GM19328 (cell line): ENCODE results near the gene MCUR1.
"Not testable (repeated sequence)": the region's sequence is repeated elsewhere in the genome, so short reads cannot be mapped to it uniquely, and the experiment has no call there.

Experiments
- ATAC-seq: cut with Tn5 transposase; IDR thresholded peaks from one replicate; pipeline ENCODE4 v1.9.1; 2021; ENCODE audit warnings: mild to moderate bottlenecking, moderate library complexity; ENCODE audit not compliant: unreplicated experiment

MCUR1 gene

GRCh38 chr6:13814176-13814937 lies at the start of gene MCUR1:
Gene MCUR1, minus strand, starts transcription at chr6:13814557. Its CDS starts 128 bp downstream, at chr6:13814429.
- ATAC-seq = peak; percentile 81

DNA sequence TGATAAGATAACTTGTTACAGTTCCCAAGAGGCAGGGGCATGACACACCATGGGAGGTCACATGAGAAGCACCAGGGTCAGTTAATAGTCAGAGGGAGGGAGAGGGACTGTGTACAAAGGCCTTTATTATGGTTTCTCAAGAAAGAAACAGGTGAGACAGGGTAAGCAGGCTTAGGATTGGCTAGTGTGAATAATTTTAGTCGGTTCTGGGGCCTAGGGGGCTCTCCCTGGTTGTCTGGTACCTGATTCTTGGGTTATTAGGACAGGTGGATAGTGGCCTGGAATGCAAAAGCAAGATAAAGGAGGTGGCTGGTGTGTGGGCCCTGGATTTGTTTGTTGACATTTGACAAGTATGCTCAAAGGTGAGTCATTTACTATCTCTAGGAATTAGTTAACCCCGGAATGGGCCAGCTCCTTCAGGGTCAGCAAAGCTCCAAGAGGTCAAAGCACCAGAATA lies 49.4 kb upstream of the MCUR1 start:
- no peak for ATAC-seq

DNA sequence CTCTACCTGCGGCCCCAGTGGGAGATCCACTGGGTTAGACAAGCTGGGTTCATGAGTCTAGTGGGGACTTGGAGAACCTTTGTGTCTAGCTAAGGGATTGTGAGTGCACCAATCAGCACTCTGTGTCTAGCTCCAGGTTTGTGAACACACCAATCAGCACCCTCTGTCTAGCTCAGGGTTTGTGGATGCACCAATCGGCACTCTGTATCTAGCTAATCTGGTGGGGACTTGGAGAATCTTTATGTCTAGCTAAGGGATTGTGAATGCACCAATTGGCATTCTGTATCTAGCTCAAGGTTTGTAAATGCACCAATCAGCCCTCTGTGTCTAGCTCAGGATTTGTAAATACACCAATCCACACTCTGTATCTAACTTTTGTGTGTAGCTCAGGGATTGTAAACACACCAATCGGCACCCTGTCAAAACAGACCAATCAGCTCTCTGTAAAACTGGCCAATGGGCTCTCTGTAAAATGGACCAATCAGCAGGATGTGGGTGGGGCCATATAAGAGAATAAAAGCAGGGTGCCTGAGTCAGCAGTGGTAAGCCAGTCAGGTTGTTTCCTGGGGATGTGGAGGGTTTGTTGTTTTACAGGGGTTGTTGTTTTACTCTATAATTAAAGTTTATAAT lies 46.3 kb upstream of the MCUR1 start:
- ATAC-seq = not testable (repeated sequence)

- no peak for ATAC-seq
Measured at GRCh38 chr6:13859871-13860555, 45.7 kb upstream of the MCUR1 start.

GRCh38 chr6:13854716-13855250 lies 40.4 kb upstream of the MCUR1 start:
- no peak for ATAC-seq

- ATAC-seq = no peak
Measured at GRCh38 chr6:13853871-13854270, 39.5 kb upstream of the MCUR1 start.

DNA sequence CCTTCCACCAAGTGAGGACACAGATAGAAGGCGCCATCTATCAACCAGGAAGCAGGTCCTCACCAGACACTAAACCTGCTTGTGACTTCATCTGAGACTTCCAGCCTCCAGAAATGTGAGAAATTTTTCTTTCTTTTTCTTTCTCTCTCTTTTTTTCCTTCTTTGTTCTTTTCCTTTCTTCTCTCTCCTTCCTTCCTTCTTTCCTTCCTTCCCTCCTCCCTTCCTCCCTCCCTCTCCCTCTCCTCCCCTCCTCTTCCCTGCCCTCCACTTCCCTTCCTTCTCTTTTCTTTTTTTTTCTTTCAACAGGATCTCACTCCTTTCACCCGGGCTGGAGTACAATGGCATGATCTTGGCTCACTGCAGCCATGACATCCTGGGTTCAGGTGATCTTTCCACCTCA lies 37.4 kb upstream of the MCUR1 start:
- ATAC-seq = no peak

- ATAC-seq = no peak
Measured at GRCh38 chr6:13851330-13851729, 37.0 kb upstream of the MCUR1 start.

GRCh38 chr6:13850690-13851089 lies 36.3 kb upstream of the MCUR1 start:
- ATAC-seq = not testable (repeated sequence)

GRCh38 chr6:13848522-13849150 lies 34.3 kb upstream of the MCUR1 start:
- no peak for ATAC-seq

DNA sequence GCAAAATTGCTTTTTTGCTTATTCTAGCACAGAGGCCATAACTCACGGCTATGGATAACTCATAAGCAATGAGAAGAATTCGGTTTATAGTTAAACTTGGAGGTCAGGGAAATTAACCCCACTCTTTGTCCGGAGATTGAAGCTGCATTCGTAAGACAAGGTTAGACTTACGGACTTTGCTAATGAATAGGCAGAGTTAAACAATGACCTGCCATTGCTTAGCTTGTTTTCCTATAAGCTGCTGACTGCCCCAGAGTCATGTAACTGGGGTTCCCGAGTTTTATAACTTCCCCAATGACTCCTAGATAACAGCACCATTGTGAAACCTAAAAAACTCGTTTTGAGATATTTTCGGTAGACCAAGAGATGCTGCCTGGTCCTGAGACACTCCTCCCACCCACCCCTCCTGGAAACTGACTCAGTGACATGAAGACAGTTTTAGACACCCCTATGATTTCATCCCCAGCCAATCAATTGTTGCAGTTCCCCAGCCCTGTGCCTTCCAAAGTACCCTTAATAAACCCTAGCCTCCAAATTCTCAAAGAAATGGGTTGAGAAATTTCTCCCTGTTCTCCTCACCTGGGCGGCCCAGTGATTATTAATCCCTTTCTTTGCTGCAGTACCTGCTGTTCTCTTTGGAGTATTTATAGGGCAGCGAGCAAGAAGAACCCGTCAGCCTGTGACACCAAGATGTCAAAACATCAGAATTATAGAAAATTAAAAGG lies 33.1 kb upstream of the MCUR1 start:
- no peak for ATAC-seq

DNA sequence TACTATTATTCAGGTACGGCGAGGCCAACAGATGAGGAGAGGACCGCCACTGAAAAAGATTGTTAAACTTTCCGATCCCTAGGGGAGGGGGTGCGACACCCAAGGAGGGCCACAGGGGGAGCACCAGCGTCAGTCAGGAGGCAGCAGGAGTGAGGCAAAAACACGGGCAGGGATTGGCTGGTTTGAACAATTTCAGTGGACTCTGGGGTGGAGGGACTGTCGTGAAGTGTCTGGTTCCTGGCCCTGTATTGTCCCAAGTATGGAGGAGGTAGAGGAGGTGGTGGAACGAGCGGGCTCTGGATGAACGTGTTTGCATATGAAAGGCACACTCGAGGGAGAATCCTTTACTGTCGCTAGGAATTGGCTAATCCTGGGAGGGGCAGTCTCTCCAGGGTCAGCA lies 32.5 kb upstream of the MCUR1 start:
- ATAC-seq = no peak

DNA sequence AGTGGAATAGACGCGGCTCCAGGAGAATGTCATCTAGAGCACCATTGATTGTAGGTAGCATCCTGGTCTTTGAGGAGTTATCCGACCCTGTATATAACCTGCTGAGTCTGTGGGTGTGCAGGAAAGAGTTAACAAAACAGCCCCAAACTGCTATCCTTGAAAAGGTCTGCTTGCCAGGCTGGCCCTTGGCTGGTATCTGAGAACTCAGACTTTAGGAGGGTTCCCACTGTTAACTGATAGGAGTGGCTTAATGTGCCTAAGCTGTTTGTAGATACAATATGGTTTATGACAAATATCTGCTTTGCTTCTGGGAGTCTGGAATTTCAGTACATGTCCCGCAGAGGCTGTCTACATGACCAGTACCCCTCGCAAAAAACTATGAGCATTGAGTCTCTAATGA lies 27.6 kb upstream of the MCUR1 start:
- ATAC-seq = no peak

DNA sequence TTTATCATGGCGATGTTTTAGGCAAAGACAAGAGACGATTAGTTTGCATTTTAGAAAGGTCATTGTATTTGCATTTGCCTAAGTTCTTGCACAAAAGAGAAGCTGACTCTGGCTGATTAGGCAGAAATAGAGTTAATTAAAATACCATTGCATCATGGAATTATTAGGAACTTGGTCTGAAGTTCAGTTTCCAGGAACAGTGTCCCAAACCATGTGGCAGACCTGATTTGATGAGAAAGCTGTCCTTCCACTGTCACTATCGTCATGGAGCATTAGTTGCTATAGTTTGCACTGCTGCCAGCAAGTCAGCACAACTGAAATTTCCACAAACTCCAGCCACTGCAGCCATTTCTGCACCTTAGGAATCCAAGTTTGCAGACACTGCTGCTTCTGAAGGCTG lies 24.3 kb upstream of the MCUR1 start:
- ATAC-seq = no peak

DNA sequence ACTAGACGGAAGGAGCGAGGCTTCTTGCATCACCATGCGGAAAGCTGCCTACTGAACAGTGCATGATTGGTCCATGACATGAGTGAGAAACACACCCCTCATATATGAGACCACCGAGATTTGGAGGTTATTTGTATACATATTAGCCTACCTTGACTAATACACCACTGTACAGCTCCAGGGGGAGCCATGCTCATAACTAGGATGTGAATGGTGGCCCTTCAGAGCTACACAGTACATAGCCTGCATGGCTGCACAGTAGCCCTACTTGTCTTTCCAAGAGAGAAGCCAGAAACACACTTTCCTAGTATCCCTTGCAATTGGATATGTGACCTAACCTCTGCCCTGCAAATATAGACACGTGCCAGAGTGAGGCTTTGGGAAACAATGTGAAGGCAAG lies 21.8 kb upstream of the MCUR1 start:
- no peak for ATAC-seq

DNA sequence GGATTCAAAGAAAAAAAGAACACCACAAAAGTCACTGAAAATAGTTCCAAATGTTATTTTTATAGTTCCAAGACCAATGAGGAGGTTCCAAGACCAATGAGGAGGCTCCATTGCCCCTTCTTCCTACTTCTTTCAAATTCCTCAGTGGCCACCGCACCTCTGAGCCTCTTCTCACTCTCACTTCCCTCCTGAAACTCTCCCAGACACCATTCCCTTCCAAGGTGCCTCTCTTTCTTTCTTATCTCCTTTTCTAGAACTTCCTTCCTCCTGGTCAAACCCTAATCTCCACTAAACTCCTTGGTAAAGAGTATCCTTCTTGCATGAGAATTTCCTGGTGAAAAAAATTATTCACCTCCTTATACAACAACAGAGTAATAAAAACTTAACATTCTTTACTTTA lies 20.4 kb upstream of the MCUR1 start:
- no peak for ATAC-seq

DNA sequence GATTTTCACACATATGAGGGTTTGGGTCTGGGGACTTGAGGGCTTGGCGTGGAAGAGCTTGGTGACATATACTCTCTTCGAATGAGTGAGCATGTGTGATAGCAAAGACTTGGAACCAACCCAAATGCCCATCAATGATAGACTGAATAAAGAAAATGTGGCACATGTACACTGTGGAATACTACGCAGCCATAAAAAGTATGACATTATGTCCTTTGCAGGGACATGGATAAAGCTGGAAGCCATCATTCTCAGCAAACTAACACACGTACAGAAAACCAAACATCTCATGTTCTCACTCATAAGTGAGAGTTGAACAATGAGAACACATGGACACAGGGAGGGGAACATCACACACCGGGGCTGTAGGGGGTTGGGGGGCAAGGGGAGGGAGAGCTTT lies 19.7 kb upstream of the MCUR1 start:
- ATAC-seq = not testable (repeated sequence)

GRCh38 chr6:13832778-13833177 lies 18.4 kb upstream of the MCUR1 start:
- ATAC-seq = no peak

- ATAC-seq = no peak
Measured at GRCh38 chr6:13831615-13832014, 17.3 kb upstream of the MCUR1 start.

DNA sequence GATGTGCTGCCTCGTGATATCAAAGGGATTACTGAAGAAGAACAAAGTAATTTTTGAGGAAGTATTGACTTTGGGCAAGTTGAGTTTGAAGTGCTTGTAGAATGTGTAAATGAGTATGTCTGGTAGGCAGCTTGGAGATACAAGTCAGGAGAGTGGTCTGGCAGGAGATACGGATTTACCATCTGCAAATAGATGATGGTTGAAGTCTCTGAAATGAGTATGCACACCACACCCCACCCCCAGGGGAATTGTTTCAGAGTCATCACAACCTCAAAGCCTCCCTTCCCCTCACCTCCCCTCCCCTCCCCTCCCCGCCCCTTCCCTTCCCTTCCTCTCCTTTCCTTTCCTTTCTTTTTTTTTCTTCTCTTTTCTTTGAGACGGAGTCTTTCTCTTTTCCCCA lies 16.4 kb upstream of the MCUR1 start:
- no peak for ATAC-seq

GRCh38 chr6:13829419-13829818 lies 15.1 kb upstream of the MCUR1 start:
- ATAC-seq = not testable (repeated sequence)
